ENCODE data around the gene DPF3. TPM values are rescaled to one million over a fixed set of nuclear protein-coding genes. Genes with fewer than 3 reads are reported as not detected.

DPF3 gene
- polyA plus RNA-seq, 4 donors, result 1.0 to 2.4 (median 1.5) TPM

DNA sequence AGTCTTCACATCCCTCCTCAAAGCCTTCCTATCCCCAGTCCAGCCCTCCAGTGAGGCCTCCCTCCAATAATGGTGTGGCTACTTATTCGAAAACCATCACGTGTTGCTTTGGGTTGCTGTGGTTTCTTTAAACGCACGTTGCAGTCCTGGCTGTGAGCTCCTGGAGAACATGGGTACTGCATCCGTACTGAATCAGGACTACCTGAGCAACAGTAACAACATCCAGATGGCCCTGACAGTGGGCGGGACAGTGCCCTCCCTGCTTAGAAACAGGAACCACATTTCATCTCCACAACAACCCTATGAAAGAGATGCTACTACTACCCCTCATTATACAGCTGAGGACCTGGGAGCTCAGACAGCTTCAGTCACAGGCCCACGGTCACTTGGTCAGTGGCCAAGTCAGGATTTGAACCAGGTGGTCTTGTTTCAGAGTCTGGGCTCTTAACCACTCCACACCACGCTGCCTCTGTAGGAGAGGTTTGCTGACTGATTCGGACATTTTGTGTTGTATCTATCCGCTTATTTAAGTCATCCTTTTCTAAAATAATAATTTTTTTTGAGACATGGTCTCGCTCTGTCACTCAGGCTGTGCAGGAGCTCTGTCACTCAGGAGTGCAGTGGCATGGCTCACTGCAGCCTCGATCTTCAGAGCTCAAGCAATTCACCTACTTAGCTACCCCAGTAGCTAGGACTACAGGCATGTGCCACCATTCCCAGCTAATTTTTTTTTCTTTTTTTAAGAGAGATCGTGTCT, 104.8 kb downstream of the DPF3 start:
- DNase-seq (no peak), FAIRE-seq (no peak)
- 88 to 91% (median 88%) methylated on average over 13 of the region's 13 CpGs for WGBS, 3 donors

DNA sequence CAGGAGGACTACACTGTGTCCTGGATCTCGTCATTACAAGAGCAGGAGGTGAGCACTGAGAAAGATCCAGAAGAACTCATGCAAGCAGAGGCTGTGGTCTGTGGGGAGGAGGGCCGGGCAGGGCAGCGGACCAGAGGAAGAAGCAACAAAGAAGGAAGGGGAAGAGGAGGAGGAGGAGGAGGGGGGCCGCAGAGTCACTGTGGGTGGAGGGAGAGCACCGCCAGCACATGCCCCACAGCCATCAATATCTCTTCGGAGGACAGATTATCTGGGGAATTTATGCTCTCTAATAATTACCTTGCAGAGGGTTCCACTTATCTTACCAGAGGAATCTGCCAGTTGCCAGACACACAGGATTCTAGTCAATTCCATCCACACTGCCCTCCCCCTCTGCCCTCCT, 105.6 kb downstream of the DPF3 start:
- Histone ChIP-seq H3K27me3 (ENCODE audit: control insufficient read depth in 3 of 3, insufficient read depth in 3 of 3, low read length in 3 of 3) (no peaks in the 10 kb centered on the region), H3K9me3 (ENCODE audit: control insufficient read depth in 2 of 2, insufficient read depth in 1 of 2, low read depth in 1 of 2, low read length in 1 of 2) (no peaks in the 10 kb centered on the region), H3K4me3 (ENCODE audit: low read depth in 1 of 3, low read length in 3 of 3) (no peak overlapping the region), H3K27ac (ENCODE audit: low read depth in 1 of 3, low read length in 2 of 3) (no peak overlapping the region), H3K36me3 (ENCODE audit: control insufficient read depth in 3 of 3, insufficient read depth in 2 of 3, low read depth in 1 of 3, low read length in 3 of 3) (no peaks in the 10 kb centered on the region), H3K4me1 (ENCODE audit: control insufficient read depth in 3 of 3, insufficient read depth in 2 of 3, low read depth in 1 of 3, low read length in 2 of 3) (no peaks in the 10 kb centered on the region)
- FAIRE-seq (no peak), DNase-seq (no peak)
- WGBS, 3 donors, result 58 to 89% (median 72%) methylated on average over 6 of the region's 6 CpGs

More for the DNA sequence above, 104.8 kb downstream of the DPF3 start:
- Histone ChIP-seq H3K27ac (ENCODE audit: low read depth in 1 of 3, low read length in 2 of 3) (no peak overlapping the region), H3K4me1 (ENCODE audit: control insufficient read depth in 3 of 3, insufficient read depth in 2 of 3, low read depth in 1 of 3, low read length in 2 of 3) (no peaks in the 10 kb centered on the region), H3K27me3 (ENCODE audit: control insufficient read depth in 3 of 3, insufficient read depth in 3 of 3, low read length in 3 of 3) (no peaks in the 10 kb centered on the region), H3K4me3 (ENCODE audit: low read depth in 1 of 3, low read length in 3 of 3) (no peak overlapping the region), H3K9me3 (ENCODE audit: control insufficient read depth in 2 of 2, insufficient read depth in 1 of 2, low read depth in 1 of 2, low read length in 1 of 2) (no peaks in the 10 kb centered on the region), H3K36me3 (ENCODE audit: control insufficient read depth in 3 of 3, insufficient read depth in 2 of 3, low read depth in 1 of 3, low read length in 3 of 3) (no peaks in the 10 kb centered on the region)

DNA sequence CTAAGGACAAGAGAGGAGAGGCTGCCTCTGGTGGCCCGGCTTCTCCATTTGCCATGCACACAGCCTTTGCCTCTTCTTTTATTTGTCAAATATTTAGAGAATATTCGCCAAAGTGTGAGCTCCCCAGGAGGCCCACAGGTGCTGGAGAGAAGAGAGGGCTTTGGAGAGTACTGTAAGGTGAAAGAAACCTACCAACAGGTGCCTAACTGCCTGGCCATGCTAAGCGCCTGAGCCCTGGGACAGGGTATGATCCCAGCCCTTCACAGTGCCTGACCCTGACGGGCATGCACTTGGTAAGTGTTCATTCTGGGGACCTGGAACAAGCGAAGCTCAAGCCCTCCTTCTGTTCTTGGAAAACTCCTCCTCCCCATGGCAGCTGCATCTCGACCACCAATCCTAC, 106.1 kb downstream of the DPF3 start:
- DNase-seq (no peak), FAIRE-seq (no peak)
- H3K4me1 ChIP-seq (ENCODE audit: control insufficient read depth in 3 of 3, insufficient read depth in 2 of 3, low read depth in 1 of 3, low read length in 2 of 3), result no peaks in the 10 kb centered on the region
- WGBS, 3 donors, result 84 to 86% (median 84%) methylated on average over 6 of the region's 6 CpGs
- no peak overlapping the region for H3K27ac ChIP-seq (ENCODE audit: low read depth in 1 of 3, low read length in 2 of 3)
- no peaks in the 10 kb centered on the region for H3K9me3 ChIP-seq (ENCODE audit: control insufficient read depth in 2 of 2, insufficient read depth in 1 of 2, low read depth in 1 of 2, low read length in 1 of 2)
- H3K36me3 ChIP-seq (ENCODE audit: control insufficient read depth in 3 of 3, insufficient read depth in 2 of 3, low read depth in 1 of 3, low read length in 3 of 3), result no peaks in the 10 kb centered on the region
- no peaks in the 10 kb centered on the region for H3K27me3 ChIP-seq (ENCODE audit: control insufficient read depth in 3 of 3, insufficient read depth in 3 of 3, low read length in 3 of 3)
- H3K4me3 ChIP-seq (ENCODE audit: low read depth in 1 of 3, low read length in 3 of 3), result no peak overlapping the region

DNA sequence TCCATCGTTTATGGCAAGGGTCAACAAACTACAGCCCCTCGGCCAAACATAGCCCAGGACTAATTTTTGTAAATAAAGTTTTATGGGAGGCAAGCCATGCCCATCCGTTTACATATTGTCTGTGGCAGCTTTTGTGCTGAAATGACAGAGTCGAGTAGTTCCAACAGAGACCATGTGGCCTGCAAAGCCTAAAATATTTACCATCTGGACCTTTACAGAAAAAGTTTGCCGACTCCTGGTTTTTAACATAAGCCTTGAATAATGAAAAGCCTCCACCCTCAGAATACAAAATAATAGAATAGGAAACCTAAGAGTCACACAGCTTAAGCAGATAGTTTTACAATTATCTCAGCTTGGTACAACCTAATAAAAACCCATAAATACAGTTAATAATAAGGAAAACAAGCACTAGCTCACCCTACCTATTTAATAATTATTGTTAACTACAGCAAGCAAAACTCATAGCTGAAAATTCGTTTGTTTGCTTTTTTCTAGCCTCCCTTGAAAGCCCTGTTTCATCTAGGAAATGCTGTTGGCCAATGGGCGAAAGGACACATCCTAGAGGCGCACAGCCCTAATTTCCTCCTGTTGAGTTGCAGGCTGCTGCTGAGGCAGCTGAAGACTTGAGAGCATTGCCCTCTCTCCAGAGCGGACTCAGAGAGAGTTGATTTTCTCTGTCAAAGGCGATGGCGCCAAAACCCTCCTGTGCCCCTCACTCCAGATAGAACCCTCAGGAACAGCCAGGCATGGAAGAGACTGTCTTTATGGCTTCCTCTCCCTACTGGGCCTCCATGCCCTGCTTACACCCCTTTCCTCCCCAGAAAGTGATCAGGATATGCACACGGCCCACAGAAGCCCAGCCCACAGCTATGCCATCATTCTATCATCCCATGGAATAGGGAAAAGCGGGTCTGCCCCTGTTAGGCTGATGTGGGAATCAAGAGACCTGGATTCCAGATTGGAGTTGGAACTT, 107.2 kb downstream of the DPF3 start:
- H3K9me3 ChIP-seq (ENCODE audit: control insufficient read depth in 2 of 2, insufficient read depth in 1 of 2, low read depth in 1 of 2, low read length in 1 of 2), result no peaks in the 10 kb centered on the region
- 81 to 82% (median 81%) methylated on average over 13 of the region's 13 CpGs for WGBS, 3 donors
- DNase-seq (no peak), FAIRE-seq (no peak)
- H3K4me3 ChIP-seq (ENCODE audit: low read depth in 1 of 3, low read length in 3 of 3), result no peak overlapping the region
- H3K27me3 ChIP-seq (ENCODE audit: control insufficient read depth in 3 of 3, insufficient read depth in 3 of 3, low read length in 3 of 3), result no peaks in the 10 kb centered on the region
- no peak overlapping the region for H3K27ac ChIP-seq (ENCODE audit: low read depth in 1 of 3, low read length in 2 of 3)
- H3K36me3 ChIP-seq (ENCODE audit: control insufficient read depth in 3 of 3, insufficient read depth in 2 of 3, low read depth in 1 of 3, low read length in 3 of 3), result no peaks in the 10 kb centered on the region
- H3K4me1 ChIP-seq (ENCODE audit: control insufficient read depth in 3 of 3, insufficient read depth in 2 of 3, low read depth in 1 of 3, low read length in 2 of 3), result no peaks in the 10 kb centered on the region

DNA sequence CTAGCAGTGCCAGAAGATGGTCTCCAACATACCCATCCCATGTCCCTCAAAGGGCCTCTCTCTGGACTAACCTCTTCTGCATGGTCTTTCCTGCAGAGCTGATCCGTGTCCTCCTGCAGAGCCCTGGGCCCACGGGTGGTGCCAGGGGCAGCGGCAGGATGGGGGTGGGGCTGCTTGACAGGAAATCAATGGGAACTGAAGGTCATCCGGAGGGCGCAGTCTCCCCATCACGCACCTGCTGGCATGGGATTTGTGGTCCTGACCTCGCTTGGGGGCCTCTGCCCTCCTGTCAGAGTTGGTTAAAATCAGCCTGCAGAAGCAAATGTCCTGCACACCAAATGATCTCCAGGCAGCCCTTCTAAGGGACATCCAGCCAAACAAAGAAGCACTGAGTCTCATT, 110.2 kb downstream of the DPF3 start:
- H3K4me3 ChIP-seq (ENCODE audit: low read depth in 1 of 3, low read length in 3 of 3), result no peak overlapping the region
- WGBS, 3 donors, result 70 to 89% (median 78%) methylated on average over 7 of the region's 7 CpGs
- no peaks in the 10 kb centered on the region for H3K27me3 ChIP-seq (ENCODE audit: control insufficient read depth in 3 of 3, insufficient read depth in 3 of 3, low read length in 3 of 3)
- DNase-seq (no peak), FAIRE-seq (no peak)
- no peaks in the 10 kb centered on the region for H3K4me1 ChIP-seq (ENCODE audit: control insufficient read depth in 3 of 3, insufficient read depth in 2 of 3, low read depth in 1 of 3, low read length in 2 of 3)
- no peaks in the 10 kb centered on the region for H3K9me3 ChIP-seq (ENCODE audit: control insufficient read depth in 2 of 2, insufficient read depth in 1 of 2, low read depth in 1 of 2, low read length in 1 of 2)
- no peak overlapping the region for H3K27ac ChIP-seq (ENCODE audit: low read depth in 1 of 3, low read length in 2 of 3)
- H3K36me3 ChIP-seq (ENCODE audit: control insufficient read depth in 3 of 3, insufficient read depth in 2 of 3, low read depth in 1 of 3, low read length in 3 of 3), result no peaks in the 10 kb centered on the region

DNA sequence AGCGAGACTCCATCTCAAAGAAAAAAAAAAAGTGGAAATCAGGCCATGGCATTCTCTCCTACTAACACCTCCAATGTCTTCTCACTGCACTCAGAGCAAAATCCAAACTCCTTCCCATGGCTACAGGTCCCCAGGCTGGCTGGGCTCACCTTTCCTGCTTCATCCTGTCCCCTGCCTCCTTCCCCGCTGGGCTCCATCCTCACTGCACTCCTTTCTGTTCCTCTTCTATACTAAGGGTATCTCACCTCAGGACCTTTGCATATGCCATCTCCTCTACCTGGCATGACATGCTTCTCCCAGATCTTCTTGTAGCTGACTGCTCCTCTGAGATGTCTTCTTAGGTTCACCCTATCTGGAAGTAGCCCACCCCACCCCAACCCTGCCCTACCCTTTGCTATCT, 111.1 kb downstream of the DPF3 start:
- Histone ChIP-seq H3K36me3 (ENCODE audit: control insufficient read depth in 3 of 3, insufficient read depth in 2 of 3, low read depth in 1 of 3, low read length in 3 of 3) (no peaks in the 10 kb centered on the region), H3K27me3 (ENCODE audit: control insufficient read depth in 3 of 3, insufficient read depth in 3 of 3, low read length in 3 of 3) (no peaks in the 10 kb centered on the region), H3K27ac (ENCODE audit: low read depth in 1 of 3, low read length in 2 of 3) (no peak overlapping the region), H3K4me3 (ENCODE audit: low read depth in 1 of 3, low read length in 3 of 3) (no peak overlapping the region), H3K9me3 (ENCODE audit: control insufficient read depth in 2 of 2, insufficient read depth in 1 of 2, low read depth in 1 of 2, low read length in 1 of 2) (peaks cover 0 to 8% of the 10 kb centered on the region in 2 donors), H3K4me1 (ENCODE audit: control insufficient read depth in 3 of 3, insufficient read depth in 2 of 3, low read depth in 1 of 3, low read length in 2 of 3) (no peaks in the 10 kb centered on the region)
- DNase-seq, result no peak
- WGBS, 3 donors, result 96 to 100% (median 100%) methylated on average over 2 of the region's 2 CpGs
- FAIRE-seq, result no peak

DNA sequence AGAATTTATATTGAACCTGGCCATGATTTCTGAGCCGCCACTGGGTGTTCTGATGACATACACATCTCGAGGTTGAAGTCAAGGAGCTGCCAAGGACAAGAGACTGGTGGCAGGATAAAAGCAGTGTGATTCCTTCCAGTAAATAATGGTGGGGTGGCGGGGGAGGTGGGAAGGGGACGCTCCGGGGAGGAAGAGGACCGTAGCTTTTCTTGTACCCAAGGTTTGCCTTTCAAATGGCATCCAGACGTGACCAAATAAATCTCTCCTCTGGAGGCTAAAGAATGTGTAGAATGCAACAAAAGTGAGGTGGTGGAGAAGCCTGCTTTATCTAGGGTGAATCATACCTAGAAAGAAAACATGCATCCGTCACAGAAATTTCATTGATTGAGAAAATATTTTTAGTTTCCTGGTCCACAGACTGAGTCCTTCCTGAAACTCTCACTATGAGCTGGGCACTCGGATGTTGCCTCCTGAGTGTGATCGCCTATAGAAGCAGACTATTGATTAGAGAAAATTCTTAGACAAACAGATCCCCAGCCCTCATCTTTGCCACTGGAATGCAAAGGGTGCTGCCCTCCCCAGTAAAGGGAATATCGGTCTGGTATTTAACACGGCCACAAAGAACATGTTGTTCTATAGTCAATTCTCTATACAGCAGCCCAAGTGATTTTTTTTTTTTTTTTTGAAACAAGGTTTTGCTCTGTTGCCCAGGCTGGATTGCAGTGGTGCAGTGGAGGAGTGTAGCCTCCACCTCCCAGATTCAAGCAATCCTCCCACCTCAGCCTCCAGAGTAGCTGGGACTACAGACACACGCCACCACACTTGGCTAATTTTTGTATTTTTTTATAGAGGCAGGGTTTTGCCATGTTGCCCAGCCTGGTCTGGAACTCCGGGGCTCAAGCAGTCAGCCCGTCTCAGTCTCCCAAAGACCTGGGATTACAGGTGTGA, 112.1 kb downstream of the DPF3 start:
- H3K4me1 ChIP-seq (ENCODE audit: control insufficient read depth in 3 of 3, insufficient read depth in 2 of 3, low read depth in 1 of 3, low read length in 2 of 3), result peaks cover 0 to 7% (median 1%) of the 10 kb centered on the region in 3 donors
- no peak overlapping the region for H3K4me3 ChIP-seq (ENCODE audit: low read depth in 1 of 3, low read length in 3 of 3)
- H3K27ac ChIP-seq (ENCODE audit: low read depth in 1 of 3, low read length in 2 of 3), result no peak overlapping the region
- H3K9me3 ChIP-seq (ENCODE audit: control insufficient read depth in 2 of 2, insufficient read depth in 1 of 2, low read depth in 1 of 2, low read length in 1 of 2), result peaks cover 0 to 15% of the 10 kb centered on the region in 2 donors
- 68 to 81% (median 80%) methylated on average over 15 of the region's 15 CpGs for WGBS, 3 donors
- no peak for FAIRE-seq
- H3K36me3 ChIP-seq (ENCODE audit: control insufficient read depth in 3 of 3, insufficient read depth in 2 of 3, low read depth in 1 of 3, low read length in 3 of 3), result no peaks in the 10 kb centered on the region
- DNase-seq, result no peak
- H3K27me3 ChIP-seq (ENCODE audit: control insufficient read depth in 3 of 3, insufficient read depth in 3 of 3, low read length in 3 of 3), result no peaks in the 10 kb centered on the region

DNA sequence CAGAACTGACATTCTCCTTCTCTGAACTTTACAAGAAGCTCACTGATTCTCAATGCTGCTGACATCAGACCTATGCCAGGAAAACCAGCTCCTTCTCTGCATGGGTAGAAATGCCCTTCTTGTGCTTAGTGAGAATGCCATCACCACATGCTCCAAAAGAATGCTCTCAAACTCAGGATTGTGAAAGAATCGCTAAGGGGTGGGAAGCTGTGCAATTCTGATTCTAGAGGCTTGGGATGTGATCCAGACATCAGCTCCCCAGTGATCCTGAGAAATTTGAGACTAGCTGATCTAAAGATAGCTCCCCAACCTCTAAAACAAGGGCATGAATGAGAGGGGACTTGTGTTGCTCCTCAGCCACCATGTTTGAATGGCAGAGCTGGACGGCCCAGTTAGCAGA, 113.2 kb downstream of the DPF3 start:
- H3K27me3 ChIP-seq (ENCODE audit: control insufficient read depth in 3 of 3, insufficient read depth in 3 of 3, low read length in 3 of 3), result no peaks in the 10 kb centered on the region
- H3K36me3 ChIP-seq (ENCODE audit: control insufficient read depth in 3 of 3, insufficient read depth in 2 of 3, low read depth in 1 of 3, low read length in 3 of 3), result no peaks in the 10 kb centered on the region
- DNase-seq (no peak), FAIRE-seq (no peak)
- WGBS, 3 donors, result 82 to 87% (median 83%) methylated on average over 2 of the region's 2 CpGs
- no peak overlapping the region for H3K27ac ChIP-seq (ENCODE audit: low read depth in 1 of 3, low read length in 2 of 3)
- peaks cover 0 to 15% of the 10 kb centered on the region in 2 donors for H3K9me3 ChIP-seq (ENCODE audit: control insufficient read depth in 2 of 2, insufficient read depth in 1 of 2, low read depth in 1 of 2, low read length in 1 of 2)
- no peak overlapping the region for H3K4me3 ChIP-seq (ENCODE audit: low read depth in 1 of 3, low read length in 3 of 3)
- H3K4me1 ChIP-seq (ENCODE audit: control insufficient read depth in 3 of 3, insufficient read depth in 2 of 3, low read depth in 1 of 3, low read length in 2 of 3), result peaks cover 0 to 15% (median 8%) of the 10 kb centered on the region in 3 donors

Measured in small intestine (tissue), 7 donors.